DND-41 (cell line): ENCODE results near the gene TLE1.

Source experiments
- ATAC-seq: fragments of 200-7000 bp; cut with Tn5 transposase; 3 replicates; pipeline ENCODE4 v1.9.1; 2021; ENCODE audit warnings: low read depth; ENCODE audit not compliant: insufficient read depth
- DNase-seq: peaks from one replicate; pipeline ENCODE4 v3.0.0-alpha.2; 2020
- H2AFZ ChIP-seq: 2 replicates; pipeline ENCODE4 v1.6.0; 2012; ENCODE audit warnings: low read depth, low read length
- H3K27ac ChIP-seq: 2 replicates; pipeline ENCODE4 v1.5.1; 2012; ENCODE audit warnings: low read length, inconsistent platforms
- H3K27me3 ChIP-seq: fragments of 200-600 bp; sonication (generic); 2 replicates; pipeline ENCODE4 v1.6.0; 2012; ENCODE audit warnings: low read length, mild to moderate bottlenecking, inconsistent platforms; ENCODE audit not compliant: insufficient read depth, poor library complexity
- H3K36me3 ChIP-seq: 2 replicates; pipeline ENCODE4 v1.5.1; 2012; ENCODE audit warnings: low read length, inconsistent platforms; ENCODE audit not compliant: insufficient read depth
- H3K4me1 ChIP-seq: 2 replicates; pipeline ENCODE4 v1.5.1; 2012; ENCODE audit warnings: mild to moderate bottlenecking, low read length; ENCODE audit not compliant: insufficient read depth
- H3K4me2 ChIP-seq: 2 replicates; pipeline ENCODE4 v1.6.0; 2012; ENCODE audit warnings: mild to moderate bottlenecking, moderate library complexity, low read length, inconsistent platforms; ENCODE audit not compliant: insufficient read depth
- H3K4me3 ChIP-seq, 2 experiments: fragments of 200-600 bp in 1 of 2; shearing (Covaris generic) in 1 of 2; 2 replicates each; pipeline ENCODE4 v1.5.1; 2012 to 2016; ENCODE audit warnings: inconsistent platforms in 2 of 2, low read length in 2 of 2, mild to moderate bottlenecking in 2 of 2, low read depth in 1 of 2, moderate library complexity in 1 of 2
- H3K79me2 ChIP-seq: 2 replicates; pipeline ENCODE4 v1.6.0; 2012; ENCODE audit warnings: low read length, inconsistent platforms; ENCODE audit not compliant: insufficient read depth
- H3K9ac ChIP-seq: 2 replicates; pipeline ENCODE4 v1.6.0; 2012; ENCODE audit warnings: low read depth, mild to moderate bottlenecking, inconsistent platforms, low read length, moderate library complexity
- H3K9me3 ChIP-seq: 2 replicates; pipeline ENCODE4 v1.5.1; 2012; ENCODE audit warnings: low read length, moderate library complexity, mild to moderate bottlenecking, inconsistent platforms; ENCODE audit not compliant: insufficient read depth, severe bottlenecking
- H4K20me1 ChIP-seq: 2 replicates; pipeline ENCODE4 v1.6.0; 2012; ENCODE audit warnings: low read length; ENCODE audit not compliant: insufficient read depth
- CTCF ChIP-seq: IDR thresholded peaks from 2 replicates; pipeline ENCODE4 v1.5.1; 2012; ENCODE audit warnings: borderline replicate concordance, low read length, moderate library complexity, mild to moderate bottlenecking; ENCODE audit not compliant: poor library complexity, severe bottlenecking; ENCODE audit errors: extremely low read depth
- EZH2 ChIP-seq: IDR thresholded peaks from 3 replicates; pipeline ENCODE4 v1.6.1; 2012; ENCODE audit warnings: borderline replicate concordance, low read depth, mild to moderate bottlenecking, moderate library complexity, low read length, inconsistent platforms; ENCODE audit not compliant: severe bottlenecking

The TLE1 gene

GRCh38 chr9:81664638-81665222, 24.6 kb downstream of the TLE1 start:
- Histone ChIP-seq H3K27ac (no peak overlapping the region), H3K4me2 (no peak overlapping the region), H3K79me2 (peaks cover 7% of the 10 kb centered on the region; the same call in 1 of the 2 replicates), H3K36me3 (peaks cover 8% of the 10 kb centered on the region), H3K27me3 (no peaks in the 10 kb centered on the region), H3K9me3 (no peaks in the 10 kb centered on the region), H3K4me3 (no peak overlapping the region), H3K9ac (no peak overlapping the region), H4K20me1 (peaks cover 2% of the 10 kb centered on the region; the same call in 1 of the 2 replicates), H2AFZ (no peak overlapping the region), H3K4me1 (no peaks in the 10 kb centered on the region)
- ATAC-seq (no peak), DNase-seq (no peak)
- TF ChIP-seq EZH2 = no peak
- TF ChIP-seq CTCF = no peak

- ATAC-seq (no peak), DNase-seq (no peak)
- TF ChIP-seq EZH2 = no peak
- TF ChIP-seq CTCF = no peak
- no peak overlapping the region for H3K4me2 ChIP-seq
- no peaks in the 10 kb centered on the region for H3K4me1 ChIP-seq
- H3K79me2 ChIP-seq = peaks cover 7% of the 10 kb centered on the region; the same call in 1 of the 2 replicates
- H2AFZ ChIP-seq = no peak overlapping the region
- no peak overlapping the region for H3K9ac ChIP-seq
- peaks cover 2% of the 10 kb centered on the region; the same call in 1 of the 2 replicates for H4K20me1 ChIP-seq
- peaks cover 2% of the 10 kb centered on the region; the same call in 1 of the 2 replicates for H3K36me3 ChIP-seq
- H3K4me3 ChIP-seq = no peak overlapping the region
- no peak overlapping the region for H3K27ac ChIP-seq
- no peaks in the 10 kb centered on the region for H3K9me3 ChIP-seq
- H3K27me3 ChIP-seq = no peaks in the 10 kb centered on the region
Observed at GRCh38 chr9:81661339-81661738, 28.0 kb downstream of the TLE1 start.

GRCh38 chr9:81656871-81657337, 32.4 kb downstream of the TLE1 start:
- peaks cover 4% of the 10 kb centered on the region; the same call in 1 of the 2 replicates for H3K79me2 ChIP-seq

More at GRCh38 chr9:81656871-81657337, 32.4 kb downstream of the TLE1 start:
- Histone ChIP-seq H3K4me2 (no peak overlapping the region), H3K27me3 (no peaks in the 10 kb centered on the region), H3K36me3 (peaks cover 7% of the 10 kb centered on the region; the same call in 1 of the 2 replicates), H4K20me1 (no peaks in the 10 kb centered on the region), H2AFZ (no peak overlapping the region), H3K4me3 (no peak overlapping the region), H3K4me1 (no peaks in the 10 kb centered on the region), H3K27ac (no peak overlapping the region), H3K9ac (no peak overlapping the region), H3K9me3 (no peaks in the 10 kb centered on the region)
- ATAC-seq (no peak), DNase-seq (no peak)
- no peak for TF ChIP-seq EZH2
- no peak for TF ChIP-seq CTCF
